ENCODE results near the gene SENP1. TPM values are rescaled to one million over a fixed set of nuclear protein-coding genes. Genes with fewer than 3 reads are reported as not detected.
"Not testable (repeated sequence)": the region's sequence is repeated elsewhere in the genome, so short reads cannot be mapped to it uniquely, and the experiment has no call there.

SENP1 gene
- total RNA-seq, 1 donor from 2014 or later, result 11.8 TPM

DNA sequence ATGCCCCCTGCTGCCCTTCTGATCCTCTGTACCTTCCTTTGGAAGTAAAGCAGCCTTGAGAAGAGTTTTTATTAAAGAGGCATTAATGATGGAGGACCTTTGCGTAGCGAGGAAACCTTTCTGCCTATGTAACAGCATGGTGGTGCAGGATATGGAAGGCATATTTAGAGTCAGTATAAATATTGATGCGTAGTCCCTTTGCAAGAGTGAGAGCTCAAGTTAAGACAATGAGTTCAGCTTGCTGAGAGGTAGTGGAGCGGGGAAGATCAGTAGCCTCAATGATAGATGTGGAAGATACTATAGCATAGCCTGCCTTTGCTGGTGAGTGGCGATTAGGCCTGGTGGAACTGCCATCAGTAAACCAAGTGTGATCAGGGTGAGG, 5.4 kb upstream of the SENP1 start:
- not testable (repeated sequence) for DNase-seq (ENCODE audit: low spot score)

- no peak for DNase-seq (ENCODE audit: low spot score)
These were observed 4.9 kb upstream of the SENP1 start for GRCh38 chr12:48110691-48111311.

- no peak for DNase-seq (ENCODE audit: low spot score)
These were observed 3.5 kb upstream of the SENP1 start for GRCh38 chr12:48109424-48109823.

GRCh38 chr12:48106681-48107613, 1.1 kb upstream of the SENP1 start:
- no peak for DNase-seq (ENCODE audit: low spot score)

DNA sequence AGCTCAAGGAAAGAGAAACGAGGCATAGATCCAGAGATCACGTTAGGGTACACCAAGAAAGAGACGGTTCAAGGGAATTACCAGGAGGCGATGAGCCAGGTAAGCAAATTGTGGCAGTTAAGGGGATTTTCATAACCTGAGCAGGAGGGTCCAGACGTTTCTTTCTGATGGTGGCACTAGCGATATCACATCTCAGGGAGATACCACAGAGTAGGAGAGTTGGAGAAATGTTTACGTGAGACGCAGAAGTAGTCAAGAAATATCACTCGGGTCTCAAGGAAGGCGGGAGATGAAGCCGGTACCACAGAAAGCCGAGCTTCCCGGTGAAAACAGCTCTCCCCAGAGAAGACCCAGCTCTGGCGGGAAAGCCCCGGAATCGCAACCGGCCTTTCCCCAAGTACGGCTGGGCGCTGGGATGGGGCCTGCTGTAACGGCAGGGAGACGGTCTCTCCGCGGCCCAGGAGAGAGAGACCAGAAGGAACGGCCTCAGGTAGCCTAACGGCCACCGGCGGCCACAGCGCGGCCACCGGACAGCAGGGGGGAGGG, 485 bp downstream of the SENP1 start:
- DNase-seq (ENCODE audit: low spot score), result no peak

DNA sequence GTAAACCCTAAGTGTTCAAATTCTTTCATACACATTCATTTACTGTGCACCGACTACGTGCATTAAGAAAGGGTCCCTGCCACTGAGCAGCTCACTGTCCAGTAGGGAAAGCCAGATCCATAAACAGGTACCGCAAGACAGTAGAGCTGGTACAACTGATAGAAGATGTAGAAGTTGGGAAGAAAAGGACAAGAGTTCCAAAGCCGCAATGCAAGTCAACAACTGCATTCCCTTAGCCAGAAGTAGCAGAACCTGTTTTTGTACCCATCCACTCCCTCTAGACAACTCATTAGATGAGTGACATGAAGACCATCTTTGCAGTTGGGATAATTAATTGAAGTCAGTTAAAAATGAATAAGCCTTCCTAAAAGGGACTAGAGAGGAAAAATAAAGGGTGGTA, 1.3 kb downstream of the SENP1 start:
- no peak for DNase-seq (ENCODE audit: low spot score)

GRCh38 chr12:48092611-48093010, 13.3 kb downstream of the SENP1 start:
- no peak for DNase-seq (ENCODE audit: low spot score)

DNA sequence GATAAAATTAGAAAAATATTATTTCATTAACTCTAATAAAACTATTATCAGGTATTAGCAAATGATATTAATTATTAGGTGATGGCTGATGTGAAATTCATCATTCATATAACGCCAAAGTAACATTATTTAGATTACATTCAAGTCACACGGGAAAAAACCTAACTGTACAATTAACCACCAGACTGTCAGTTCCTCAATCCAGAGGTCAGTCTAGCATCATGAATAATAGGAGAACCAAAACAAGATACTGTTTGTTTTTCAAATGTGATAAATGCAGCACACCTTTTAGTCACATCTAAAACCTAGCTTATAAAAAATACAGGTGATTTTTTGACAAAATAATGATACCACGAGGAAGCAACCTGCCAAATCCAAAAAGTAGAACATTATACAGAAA, 19.6 kb downstream of the SENP1 start:
- DNase-seq (ENCODE audit: low spot score), result no peak

DNA sequence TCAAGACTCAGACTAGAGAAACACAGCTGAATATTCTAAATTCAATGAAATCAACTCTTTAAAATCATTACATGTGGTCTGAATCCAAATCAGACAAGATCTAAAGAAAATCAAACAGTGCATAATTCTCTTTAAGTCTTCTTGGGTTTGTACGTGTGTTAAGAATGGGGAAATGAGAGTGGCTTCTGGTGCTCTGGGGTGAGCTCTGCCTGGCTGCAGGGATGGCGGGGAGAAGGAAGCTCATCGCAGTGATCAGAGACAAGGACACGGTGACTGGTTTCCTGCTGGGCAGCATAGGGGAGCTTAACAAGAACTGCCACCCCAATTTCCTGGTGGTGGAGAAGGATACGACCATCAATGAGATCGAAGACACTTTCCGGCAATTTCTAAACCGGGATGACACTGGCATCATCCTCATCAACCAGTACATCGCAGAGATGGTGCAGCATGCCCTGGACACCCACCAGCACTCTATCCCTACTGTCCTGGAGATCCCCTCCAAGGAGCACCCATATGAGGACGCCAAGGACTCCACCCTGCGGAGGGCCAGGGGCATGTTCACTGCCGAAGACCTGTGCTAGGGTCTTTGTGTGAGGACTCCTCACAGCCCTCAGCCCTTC, 20.9 kb downstream of the SENP1 start:
- no peak for DNase-seq (ENCODE audit: low spot score)

GRCh38 chr12:48084066-48084465, 21.8 kb downstream of the SENP1 start:
- no peak for DNase-seq (ENCODE audit: low spot score)

DNA sequence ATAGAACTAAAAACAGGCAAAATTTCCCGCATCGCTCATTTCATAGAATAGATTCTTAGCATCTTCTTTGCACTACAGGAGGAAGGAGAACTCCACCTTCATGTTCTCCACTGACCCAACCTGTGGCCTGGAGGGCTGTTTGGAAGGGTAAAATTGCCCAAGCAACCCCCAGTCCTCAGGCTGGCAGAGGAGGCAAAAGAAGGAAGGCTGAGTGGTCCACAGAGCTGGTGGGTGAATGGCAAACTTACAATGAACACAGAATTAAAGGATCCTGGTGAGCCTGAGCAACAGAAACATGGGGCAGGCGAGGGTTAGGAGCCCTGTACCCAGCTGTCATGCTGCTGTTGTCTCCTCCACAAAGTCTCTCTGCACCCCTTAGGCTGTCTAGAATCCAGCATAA, 25.1 kb downstream of the SENP1 start:
- DNase-seq (ENCODE audit: low spot score), result no peak

- no peak for DNase-seq (ENCODE audit: low spot score)
These were observed 25.6 kb downstream of the SENP1 start for GRCh38 chr12:48080285-48080684.

GRCh38 chr12:48078901-48079300, 27.0 kb downstream of the SENP1 start:
- no peak for DNase-seq (ENCODE audit: low spot score)

- DNase-seq (ENCODE audit: low spot score), result no peak
These were observed 28.8 kb downstream of the SENP1 start for GRCh38 chr12:48077111-48077510.

DNA sequence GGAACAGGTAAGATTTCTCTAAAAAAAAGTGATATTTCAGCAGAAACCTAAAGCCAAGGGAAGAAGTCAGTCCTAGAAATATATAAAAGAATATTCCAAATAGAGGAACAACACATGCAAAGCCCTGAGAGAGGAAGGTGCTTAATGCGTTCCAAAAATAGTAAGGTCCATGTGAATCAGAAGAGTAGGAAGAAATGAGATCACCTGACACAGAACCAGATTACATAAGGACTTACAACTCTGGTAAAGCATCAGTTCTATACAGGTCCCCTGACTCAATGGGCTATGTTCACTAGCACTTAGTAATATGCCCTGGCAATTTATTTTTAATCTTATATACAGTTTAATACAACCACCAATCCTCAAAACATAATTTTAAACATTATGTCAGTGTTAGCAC, 30.0 kb downstream of the SENP1 start:
- DNase-seq (ENCODE audit: low spot score), result no peak

DNA sequence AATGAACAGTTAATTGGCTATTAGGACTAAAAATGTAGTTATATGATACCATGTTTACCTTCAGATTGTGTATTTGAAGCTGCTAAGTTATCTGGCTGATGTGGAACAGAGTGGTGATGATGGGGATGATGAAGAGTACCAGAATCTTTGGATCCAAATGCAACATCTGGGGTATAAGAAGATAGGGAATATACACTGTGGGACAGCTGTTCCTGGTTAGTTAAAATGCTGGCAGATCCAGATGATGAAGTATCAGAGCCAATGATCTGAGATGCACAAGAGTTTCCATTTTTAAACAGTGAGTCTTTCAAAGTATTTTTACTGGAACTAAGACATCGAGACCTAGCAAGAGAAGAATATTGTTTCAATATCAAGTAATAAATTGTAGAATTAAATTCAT, 31.6 kb downstream of the SENP1 start:
- DNase-seq (ENCODE audit: low spot score), result no peak

GRCh38 chr12:48072266-48072665, 33.6 kb downstream of the SENP1 start:
- no peak for DNase-seq (ENCODE audit: low spot score)

DNA sequence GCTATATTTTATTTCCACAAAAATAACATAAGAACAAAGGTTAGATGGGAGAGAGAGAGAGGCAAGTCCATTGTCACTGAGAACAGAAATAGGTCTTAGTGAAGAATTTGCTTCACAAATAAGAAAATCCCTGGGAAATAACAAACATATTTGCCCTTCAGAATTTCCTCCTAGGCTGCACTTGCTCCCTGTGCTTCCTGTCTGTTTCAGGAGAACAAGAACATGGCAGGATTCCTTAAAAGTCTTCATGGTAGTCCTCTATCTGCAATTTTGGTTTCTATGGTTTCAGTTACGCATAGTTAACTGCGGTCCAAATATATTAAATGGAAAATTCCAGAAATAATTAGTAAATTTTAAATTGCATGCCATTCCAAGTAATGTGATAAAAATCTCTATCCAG, 34.1 kb downstream of the SENP1 start:
- DNase-seq (ENCODE audit: low spot score), result no peak

DNA sequence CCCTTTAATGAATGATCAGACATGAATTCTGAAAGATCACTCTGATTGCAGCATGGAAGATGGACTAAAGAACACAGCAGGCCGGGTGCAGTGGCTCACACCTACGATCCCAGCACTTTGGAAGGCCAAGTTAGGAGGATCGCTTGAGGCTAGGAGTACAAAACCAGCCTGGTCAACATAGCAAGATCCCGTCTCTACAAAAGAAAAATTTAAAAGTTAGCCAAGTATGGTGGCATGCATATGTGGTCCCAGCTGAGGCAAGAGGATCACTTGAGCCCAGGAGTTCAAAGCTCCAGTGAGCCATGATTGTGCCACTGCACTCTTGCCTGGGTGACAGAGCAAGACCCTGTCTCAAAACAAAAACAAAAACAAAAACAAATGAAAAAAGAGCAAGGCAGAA, 35.1 kb downstream of the SENP1 start:
- DNase-seq (ENCODE audit: low spot score), result no peak

DNA sequence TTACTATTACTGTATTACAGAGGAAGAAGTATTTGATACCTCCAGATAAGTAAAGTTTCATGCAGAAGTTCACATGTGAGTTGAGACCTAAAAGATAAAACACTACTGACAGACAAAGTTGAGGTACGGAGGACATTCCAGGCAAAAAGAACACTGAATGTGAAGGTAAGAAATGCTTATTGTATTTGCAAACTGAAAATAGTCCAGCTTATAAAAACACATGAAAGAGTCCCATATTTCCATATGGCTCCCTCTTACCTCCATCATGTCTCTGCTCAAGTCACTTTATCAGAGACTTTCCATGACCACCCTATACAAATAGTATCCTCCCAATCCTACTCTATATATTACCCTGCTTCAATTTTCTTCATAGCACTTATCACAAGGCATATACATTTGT, 35.8 kb downstream of the SENP1 start:
- no peak for DNase-seq (ENCODE audit: low spot score)

GRCh38 chr12:48069241-48069640, 36.6 kb downstream of the SENP1 start:
- DNase-seq (ENCODE audit: low spot score), result no peak

DNA sequence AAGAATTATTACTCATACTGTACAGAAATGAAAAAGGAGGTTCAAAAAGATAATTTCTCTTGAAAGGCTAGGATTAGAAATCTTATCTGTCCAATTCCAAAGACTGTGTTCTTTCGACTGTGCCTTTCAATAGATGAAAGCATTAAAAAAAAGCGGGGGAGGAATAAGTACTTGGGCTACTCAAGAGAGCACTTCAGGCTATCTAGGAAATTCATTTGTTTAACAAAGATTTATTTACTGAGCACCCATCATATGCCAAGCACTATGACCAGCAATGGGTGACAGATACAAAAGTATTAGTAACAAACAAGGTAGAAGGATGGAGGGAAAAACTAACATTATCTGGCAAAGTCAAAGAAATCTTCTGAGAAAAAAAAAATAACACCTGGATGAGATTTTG, 37.4 kb downstream of the SENP1 start:
- DNase-seq (ENCODE audit: low spot score), result no peak
